Caco-2 (cell line): Measurements from ENCODE around the gene PLXNA4. TPM values are rescaled to one million over a fixed set of nuclear protein-coding genes. Genes with fewer than 3 reads are reported as not detected.

Experiments
- BruUV-seq: library from RNA; stranded (reverse); fragments of 400-500 nt; replicated peaks from 2 replicates; lab custom pipeline; 2021; lab: Mats Ljungman, UMichigan
- CTCF ChIA-PET: fragments of 300-600 bp; sonication (Branson Sonifier 250); formaldehyde crosslinking; loops from one replicate; lab custom pipeline; 2022; ENCODE audit warnings: antibody characterized with exemption; lab: Charles Lee
- POLR2A ChIA-PET: fragments of 300-600 bp; sonication (Branson Sonifier 250); formaldehyde crosslinking; loops from one replicate; lab custom pipeline; 2022; ENCODE audit warnings: antibody characterized with exemption; lab: Charles Lee
- DNase-seq, 2 experiments: peaks; one replicate each; pipeline versions ENCODE4 v3.0.0 to v3.0.0-alpha.2; 2020 to 2022
- H3K27me3 ChIP-seq: replicated peaks from 2 replicates; pipeline ENCODE4 v1.6.0; 2011; ENCODE audit warnings: low read length; ENCODE audit not compliant: control insufficient read depth, insufficient read depth
- H3K36me3 ChIP-seq: 2 replicates; pipeline ENCODE4 v1.5.1; 2011; ENCODE audit warnings: low read length; ENCODE audit not compliant: control insufficient read depth, insufficient read depth
- H3K4me1 ChIP-seq: fragments of 250-450 bp; sonication (Bioruptor Pico); 2 replicates; pipeline ENCODE4 v1.5.1; 2020; ENCODE audit warnings: mild to moderate bottlenecking
- H3K4me3 ChIP-seq: 2 replicates; pipeline ENCODE4 v1.5.1; 2011; ENCODE audit warnings: low read depth, mild to moderate bottlenecking, control low read depth, low read length
- H3K9me3 ChIP-seq: fragments of 250-450 bp; sonication (Bioruptor Pico); 2 replicates; pipeline ENCODE4 v1.5.1; 2020; ENCODE audit warnings: mild to moderate bottlenecking, moderate library complexity
- H3K27ac Mint-ChIP-seq: one replicate; pipeline ENCODE4 v1.8.0; 2022; ENCODE audit warnings: mixed read lengths; ENCODE audit not compliant: unreplicated experiment
- H3K27me3 Mint-ChIP-seq: one replicate; pipeline ENCODE4 v1.8.0; 2022; ENCODE audit warnings: mixed read lengths; ENCODE audit not compliant: insufficient read depth, unreplicated experiment
- H3K36me3 Mint-ChIP-seq: one replicate; pipeline ENCODE4 v1.8.0; 2022; ENCODE audit warnings: mild to moderate bottlenecking, mixed read lengths; ENCODE audit not compliant: insufficient read depth, unreplicated experiment
- H3K4me1 Mint-ChIP-seq: one replicate; pipeline ENCODE4 v1.8.0; 2022; ENCODE audit warnings: low read depth, mixed read lengths; ENCODE audit not compliant: unreplicated experiment
- H3K4me3 Mint-ChIP-seq: one replicate; pipeline ENCODE4 v1.8.0; 2022; ENCODE audit warnings: mild to moderate bottlenecking, moderate library complexity, mixed read lengths; ENCODE audit not compliant: unreplicated experiment
- H3K9me3 Mint-ChIP-seq: one replicate; pipeline ENCODE4 v1.8.0; 2022; ENCODE audit warnings: mixed read lengths; ENCODE audit not compliant: unreplicated experiment
- intact Hi-C: fragments of 100-400 bp; cut with micrococcal nuclease; formaldehyde crosslinking; loops from one replicate; pipeline ENCODE4 v1.10.0; 2022; ENCODE audit not compliant: unreplicated experiment
- total RNA-seq: library from RNA; stranded (reverse); gene quantifications from 2 replicates; pipeline ENCODE4 v1.2.3, GENCODE V29; 2022
- TF ChIP-seq, protein P1 (sequence below), 2 experiments: fragments of 200-600 bp in 1 of 2; IDR thresholded peaks; 1 replicate in 1 of 2; 2 replicates in 1 of 2; pipeline versions ENCODE4 v1.5.1 to v1.8.0; 2011 to 2022; ENCODE audit warnings: antibody characterized with exemption in 1 of 2, control low read depth in 1 of 2, inconsistent platforms in 1 of 2, low read depth in 1 of 2, low read length in 1 of 2, mild to moderate bottlenecking in 1 of 2, moderate library complexity in 1 of 2; ENCODE audit not compliant: insufficient read depth in 1 of 2, severe bottlenecking in 1 of 2, unreplicated experiment in 1 of 2

PLXNA4 gene
- total RNA-seq, 1 experiment from 2014 or later, result 0.43 TPM

GRCh38 chr7:132354527-132354926 is 221.7 kb downstream of the PLXNA4 start:
- H3K36me3 ChIP-seq, result no peaks in the 10 kb centered on the region
- BruUV-seq, result no TSS peak
- H3K9me3 ChIP-seq, result no peaks in the 10 kb centered on the region; the same call in 1 of the 2 replicates
- Mint-ChIP-seq H3K4me3 (no peak overlapping the region), H3K9me3 (no peaks in the 10 kb centered on the region), H3K36me3 (no peaks in the 10 kb centered on the region), H3K27me3 (peaks cover 32% of the 10 kb centered on the region), H3K4me1 (peaks cover 7% of the 10 kb centered on the region), H3K27ac (no peak overlapping the region)
- H3K27me3 ChIP-seq, result peaks cover 1% of the 10 kb centered on the region; the same call in 1 of the 2 replicates
- CTCF ChIA-PET, result no interaction called here
- DNase-seq, result no peak
- TF ChIP-seq, protein P1, sequence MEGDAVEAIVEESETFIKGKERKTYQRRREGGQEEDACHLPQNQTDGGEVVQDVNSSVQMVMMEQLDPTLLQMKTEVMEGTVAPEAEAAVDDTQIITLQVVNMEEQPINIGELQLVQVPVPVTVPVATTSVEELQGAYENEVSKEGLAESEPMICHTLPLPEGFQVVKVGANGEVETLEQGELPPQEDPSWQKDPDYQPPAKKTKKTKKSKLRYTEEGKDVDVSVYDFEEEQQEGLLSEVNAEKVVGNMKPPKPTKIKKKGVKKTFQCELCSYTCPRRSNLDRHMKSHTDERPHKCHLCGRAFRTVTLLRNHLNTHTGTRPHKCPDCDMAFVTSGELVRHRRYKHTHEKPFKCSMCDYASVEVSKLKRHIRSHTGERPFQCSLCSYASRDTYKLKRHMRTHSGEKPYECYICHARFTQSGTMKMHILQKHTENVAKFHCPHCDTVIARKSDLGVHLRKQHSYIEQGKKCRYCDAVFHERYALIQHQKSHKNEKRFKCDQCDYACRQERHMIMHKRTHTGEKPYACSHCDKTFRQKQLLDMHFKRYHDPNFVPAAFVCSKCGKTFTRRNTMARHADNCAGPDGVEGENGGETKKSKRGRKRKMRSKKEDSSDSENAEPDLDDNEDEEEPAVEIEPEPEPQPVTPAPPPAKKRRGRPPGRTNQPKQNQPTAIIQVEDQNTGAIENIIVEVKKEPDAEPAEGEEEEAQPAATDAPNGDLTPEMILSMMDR (IDR thresholded peaks at IDR 0.05; ENCODE audit: insufficient read depth in 1 of 2, low read depth in 1 of 2, low read length in 1 of 2, severe bottlenecking in 1 of 2, unreplicated experiment in 1 of 2), result no peak
- H3K4me1 ChIP-seq, result no peaks in the 10 kb centered on the region
- H3K4me3 ChIP-seq, result no peak overlapping the region
- intact Hi-C loops, result no loop called here
- POLR2A ChIA-PET, result no interaction called here

DNA sequence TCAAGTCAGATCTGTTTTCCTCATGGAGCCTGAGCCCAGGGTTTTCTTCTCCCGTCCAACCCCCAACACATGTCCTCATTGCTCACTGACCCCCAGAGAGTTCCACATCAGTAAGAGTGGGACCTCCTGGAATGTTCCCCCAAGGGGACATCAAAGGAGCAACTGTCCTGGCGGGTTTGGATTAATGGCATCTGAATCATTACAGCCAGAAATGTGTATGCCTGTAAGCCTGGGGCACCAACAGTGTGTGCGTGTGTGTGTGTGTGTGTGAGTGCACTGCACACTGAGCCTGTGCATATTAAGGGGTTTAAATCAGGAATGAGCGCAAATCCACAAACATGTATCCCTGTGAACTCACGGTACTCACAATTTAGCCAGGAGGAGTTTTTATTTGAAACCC is 222.3 kb downstream of the PLXNA4 start:
- H3K27me3 ChIP-seq, result peaks cover 1% of the 10 kb centered on the region; the same call in 1 of the 2 replicates
- POLR2A ChIA-PET, result no interaction called here

GRCh38 chr7:132352800-132353199 is 223.5 kb downstream of the PLXNA4 start:
- H3K27me3 Mint-ChIP-seq, result peaks cover 34% of the 10 kb centered on the region
- no peaks in the 10 kb centered on the region for H3K9me3 Mint-ChIP-seq
- H3K27me3 ChIP-seq, result peaks cover 1% of the 10 kb centered on the region; the same call in 1 of the 2 replicates
- TF ChIP-seq, protein P1 (IDR thresholded peaks at IDR 0.05; ENCODE audit: insufficient read depth in 1 of 2, low read depth in 1 of 2, low read length in 1 of 2, severe bottlenecking in 1 of 2, unreplicated experiment in 1 of 2), result no peak
- no peak for DNase-seq
- POLR2A ChIA-PET, result no interaction called here
- BruUV-seq, result no TSS peak
- H3K36me3 Mint-ChIP-seq, result no peaks in the 10 kb centered on the region
- H3K4me1 ChIP-seq, result no peaks in the 10 kb centered on the region
- intact Hi-C loops, result no loop called here
- H3K27ac Mint-ChIP-seq, result no peak overlapping the region
- CTCF ChIA-PET, result no interaction called here
- peaks cover 7% of the 10 kb centered on the region for H3K4me1 Mint-ChIP-seq
- H3K4me3 Mint-ChIP-seq, result no peak overlapping the region
- no peaks in the 10 kb centered on the region for H3K36me3 ChIP-seq
- H3K4me3 ChIP-seq, result no peak overlapping the region
- no peaks in the 10 kb centered on the region; the same call in 1 of the 2 replicates for H3K9me3 ChIP-seq

More for the DNA sequence above, 222.3 kb downstream of the PLXNA4 start:
- Histone ChIP-seq H3K4me3 (no peak overlapping the region), H3K4me1 (no peaks in the 10 kb centered on the region), H3K36me3 (no peaks in the 10 kb centered on the region), H3K9me3 (no peaks in the 10 kb centered on the region; the same call in 1 of the 2 replicates)
- no TSS peak for BruUV-seq
- TF ChIP-seq, protein P1 (IDR thresholded peaks at IDR 0.05; ENCODE audit: insufficient read depth in 1 of 2, low read depth in 1 of 2, low read length in 1 of 2, severe bottlenecking in 1 of 2, unreplicated experiment in 1 of 2), result no peak
- intact Hi-C loops, result no loop called here
- H3K36me3 Mint-ChIP-seq, result no peaks in the 10 kb centered on the region
- DNase-seq, result no peak
- no peak overlapping the region for H3K4me3 Mint-ChIP-seq
- H3K27me3 Mint-ChIP-seq, result peaks cover 32% of the 10 kb centered on the region
- CTCF ChIA-PET, result no interaction called here
- H3K27ac Mint-ChIP-seq, result no peak overlapping the region
- no peaks in the 10 kb centered on the region for H3K9me3 Mint-ChIP-seq
- peaks cover 7% of the 10 kb centered on the region for H3K4me1 Mint-ChIP-seq
